MM.1S (cell line): ENCODE measurements around the gene KLHL1.

Experiments
- DNase-seq: peaks from one replicate; pipeline ENCODE4 v3.0.0-alpha.2; 2015
- H2AFZ ChIP-seq: fragments of 300-600 bp; sonication (generic); 2 replicates; pipeline ENCODE4 v1.6.0; 2016; ENCODE audit warnings: antibody characterized with exemption, low read length
- H3F3A ChIP-seq: fragments of 300-600 bp; sonication (generic); 2 replicates; pipeline ENCODE4 v1.6.1; 2016; ENCODE audit warnings: mild to moderate bottlenecking, antibody characterized with exemption, low read length, moderate library complexity, mixed read lengths; ENCODE audit not compliant: insufficient read depth
- H3K27ac ChIP-seq: fragments of 300-600 bp; sonication (generic); 2 replicates; pipeline ENCODE4 v1.5.1; 2016; ENCODE audit warnings: mild to moderate bottlenecking, low read length
- H3K27me3 ChIP-seq: fragments of 300-600 bp; sonication (generic); replicated peaks from 2 replicates; pipeline ENCODE4 v1.6.0; 2016; ENCODE audit warnings: low read length; ENCODE audit not compliant: insufficient read depth
- H3K36me3 ChIP-seq: fragments of 300-600 bp; sonication (generic); replicated peaks from 2 replicates; pipeline ENCODE4 v1.6.1; 2016; ENCODE audit warnings: mild to moderate bottlenecking, low read length, mixed read lengths; ENCODE audit not compliant: insufficient read depth
- H3K4me1 ChIP-seq: fragments of 300-600 bp; sonication (generic); 2 replicates; pipeline ENCODE4 v1.6.1; 2016; ENCODE audit warnings: low read length, mixed read lengths
- H3K4me2 ChIP-seq: fragments of 300-600 bp; sonication (generic); 2 replicates; pipeline ENCODE4 v1.6.0; 2016; ENCODE audit warnings: low read depth, low read length
- H3K4me3 ChIP-seq: fragments of 300-600 bp; sonication (generic); 2 replicates; pipeline ENCODE4 v1.5.1; 2016; ENCODE audit warnings: low read length, mixed read lengths
- H3K79me2 ChIP-seq: fragments of 300-600 bp; sonication (generic); 2 replicates; pipeline ENCODE4 v1.6.1; 2016; ENCODE audit warnings: mixed run types, low read length, mixed read lengths
- H3K9ac ChIP-seq: fragments of 300-600 bp; sonication (generic); 2 replicates; pipeline ENCODE4 v1.6.1; 2016; ENCODE audit warnings: low read length, mixed read lengths
- H3K9me2 ChIP-seq: fragments of 300-600 bp; sonication (generic); replicated peaks from 2 replicates; pipeline ENCODE4 v1.6.1; 2016; ENCODE audit warnings: mild to moderate bottlenecking, low read length, mixed read lengths; ENCODE audit not compliant: insufficient read depth
- H3K9me3 ChIP-seq: fragments of 300-600 bp; sonication (generic); replicated peaks from 2 replicates; pipeline ENCODE4 v1.6.1; 2016; ENCODE audit warnings: mild to moderate bottlenecking, low read length, mixed read lengths; ENCODE audit not compliant: insufficient read depth
- H4K20me1 ChIP-seq: fragments of 300-600 bp; sonication (generic); 2 replicates; pipeline ENCODE4 v1.6.1; 2016; ENCODE audit warnings: mild to moderate bottlenecking, low read length, moderate library complexity, mixed read lengths; ENCODE audit not compliant: insufficient read depth
- CTCF ChIP-seq: fragments of 300-600 bp; sonication (generic); IDR thresholded peaks from 2 replicates; pipeline ENCODE4 v1.5.1; 2016; ENCODE audit warnings: antibody characterized with exemption, low read length, mixed read lengths
- EZH2 ChIP-seq: fragments of 300-600 bp; sonication (generic); optimal IDR thresholded peaks from 2 replicates; pipeline ENCODE3; 2017; ENCODE audit warnings: low read depth, mild to moderate bottlenecking, antibody characterized with exemption, low read length, mixed read lengths
- EZH2phosphoT487 ChIP-seq: fragments of 300-600 bp; sonication (generic); IDR thresholded peaks from 2 replicates; pipeline ENCODE4 v1.6.1; 2018; ENCODE audit warnings: antibody characterized with exemption, low read length

KLHL1 gene

GRCh38 chr13:70090036-70090723 lies 18.1 kb downstream of the KLHL1 start:
- Histone ChIP-seq H3K36me3 (no peaks in the 10 kb centered on the region), H3K9ac (no peak overlapping the region; the same call in 1 of the 2 replicates), H2AFZ (peak overlapping the region; percentile 27; the same call in 1 of the 2 replicates), H3K27me3 (no peaks in the 10 kb centered on the region), H3K79me2 (no peaks in the 10 kb centered on the region), H3K27ac (peak overlapping the region; percentile 76), H4K20me1 (no peaks in the 10 kb centered on the region), H3K4me2 (peak overlapping the region; percentile 62; the same call in 1 of the 2 replicates), H3F3A (peaks cover 10% of the 10 kb centered on the region; the same call in 1 of the 2 replicates), H3K9me3 (no peaks in the 10 kb centered on the region), H3K4me3 (peak overlapping the region; percentile 17), H3K4me1 (peaks cover 15% of the 10 kb centered on the region), H3K9me2 (no peaks in the 10 kb centered on the region)
- DNase-seq = no peak
- TF ChIP-seq EZH2phosphoT487 = no peak
- no peak for TF ChIP-seq EZH2
- no peak for TF ChIP-seq CTCF

- Histone ChIP-seq H3K27ac (no peak overlapping the region), H3K9me2 (no peaks in the 10 kb centered on the region), H3F3A (peaks cover 10% of the 10 kb centered on the region; the same call in 1 of the 2 replicates), H4K20me1 (no peaks in the 10 kb centered on the region), H3K4me2 (no peak overlapping the region), H3K4me1 (peaks cover 15% of the 10 kb centered on the region), H3K9me3 (no peaks in the 10 kb centered on the region), H3K36me3 (no peaks in the 10 kb centered on the region), H3K9ac (no peak overlapping the region), H2AFZ (no peak overlapping the region), H3K79me2 (no peaks in the 10 kb centered on the region), H3K27me3 (no peaks in the 10 kb centered on the region), H3K4me3 (no peak overlapping the region)
- TF ChIP-seq CTCF = no peak
- no peak for TF ChIP-seq EZH2phosphoT487
- TF ChIP-seq EZH2 = no peak
- DNase-seq = no peak
Measured at GRCh38 chr13:70088926-70089325, 19.3 kb downstream of the KLHL1 start.

GRCh38 chr13:70087247-70087646 lies 21.0 kb downstream of the KLHL1 start:
- TF ChIP-seq EZH2phosphoT487 (no peak), EZH2 (no peak), CTCF (no peak)
- Histone ChIP-seq H2AFZ (no peak overlapping the region), H3K9me2 (no peaks in the 10 kb centered on the region)

More at GRCh38 chr13:70087247-70087646, 21.0 kb downstream of the KLHL1 start:
- Histone ChIP-seq H3K4me2 (no peak overlapping the region), H3K9ac (no peak overlapping the region), H3K9me3 (no peaks in the 10 kb centered on the region), H3K4me1 (peaks cover 15% of the 10 kb centered on the region), H3F3A (peaks cover 10% of the 10 kb centered on the region; the same call in 1 of the 2 replicates), H4K20me1 (no peaks in the 10 kb centered on the region), H3K27me3 (no peaks in the 10 kb centered on the region), H3K4me3 (no peak overlapping the region), H3K36me3 (no peaks in the 10 kb centered on the region), H3K27ac (no peak overlapping the region), H3K79me2 (no peaks in the 10 kb centered on the region)
- no peak for DNase-seq
